ENCODE results near the gene BBS4.

The BBS4 gene

GRCh38 chr15:72733941-72734738, 48.1 kb downstream of the BBS4 start:
- H3K4me1 ChIP-seq (ENCODE audit: insufficient read depth, insufficient read length): no peaks in the 10 kb centered on the region
- no peak overlapping the region for H3K9ac ChIP-seq (ENCODE audit: insufficient read length, low read depth)
- no peaks in the 10 kb centered on the region for H3K9me3 ChIP-seq (ENCODE audit: insufficient read depth, low read length)
- peaks cover 61% of the 10 kb centered on the region for H3K36me3 ChIP-seq (ENCODE audit: insufficient read depth, insufficient read length, low read length)
- no peak for TF ChIP-seq ZNF274 (IDR thresholded peaks at IDR 0.05; ENCODE audit: low read depth, low read length)
- no peak for TF ChIP-seq YY1 (IDR thresholded peaks at IDR 0.05; ENCODE audit: insufficient read depth, insufficient read length)
- TF ChIP-seq SUZ12 (IDR thresholded peaks at IDR 0.05; ENCODE audit: extremely low read depth, insufficient read depth, insufficient read length): no peak
- no peak for DNase-seq (ENCODE audit: low read depth, low spot score)
- H3K27me3 ChIP-seq (ENCODE audit: insufficient read depth, insufficient read length): no peaks in the 10 kb centered on the region
- no peak overlapping the region for H3K4me3 ChIP-seq (ENCODE audit: insufficient read length, low read depth)

- no peak for DNase-seq (ENCODE audit: low read depth, low spot score)
- H3K36me3 ChIP-seq (ENCODE audit: insufficient read depth, insufficient read length, low read length): peaks cover 64% of the 10 kb centered on the region
- TF ChIP-seq SUZ12 (IDR thresholded peaks at IDR 0.05; ENCODE audit: extremely low read depth, insufficient read depth, insufficient read length) (no peak), YY1 (IDR thresholded peaks at IDR 0.05; ENCODE audit: insufficient read depth, insufficient read length) (no peak), ZNF274 (IDR thresholded peaks at IDR 0.05; ENCODE audit: low read depth, low read length) (no peak)
- H3K4me3 ChIP-seq (ENCODE audit: insufficient read length, low read depth): no peak overlapping the region
- H3K4me1 ChIP-seq (ENCODE audit: insufficient read depth, insufficient read length): no peaks in the 10 kb centered on the region
- H3K9me3 ChIP-seq (ENCODE audit: insufficient read depth, low read length): no peaks in the 10 kb centered on the region
- no peaks in the 10 kb centered on the region for H3K27me3 ChIP-seq (ENCODE audit: insufficient read depth, insufficient read length)
- no peak overlapping the region for H3K9ac ChIP-seq (ENCODE audit: insufficient read length, low read depth)
Observed at GRCh38 chr15:72735111-72735510, 49.1 kb downstream of the BBS4 start.

GRCh38 chr15:72737061-72737460, 51.1 kb downstream of the BBS4 start:
- no peak for TF ChIP-seq SUZ12 (IDR thresholded peaks at IDR 0.05; ENCODE audit: extremely low read depth, insufficient read depth, insufficient read length)
- no peak for TF ChIP-seq YY1 (IDR thresholded peaks at IDR 0.05; ENCODE audit: insufficient read depth, insufficient read length)
- no peak for TF ChIP-seq ZNF274 (IDR thresholded peaks at IDR 0.05; ENCODE audit: low read depth, low read length)
- Histone ChIP-seq H3K36me3 (ENCODE audit: insufficient read depth, insufficient read length, low read length) (peaks cover 50% of the 10 kb centered on the region), H3K9me3 (ENCODE audit: insufficient read depth, low read length) (no peaks in the 10 kb centered on the region), H3K4me3 (ENCODE audit: insufficient read length, low read depth) (no peak overlapping the region), H3K9ac (ENCODE audit: insufficient read length, low read depth) (no peak overlapping the region), H3K27me3 (ENCODE audit: insufficient read depth, insufficient read length) (no peaks in the 10 kb centered on the region), H3K4me1 (ENCODE audit: insufficient read depth, insufficient read length) (no peaks in the 10 kb centered on the region)
- no peak for DNase-seq (ENCODE audit: low read depth, low spot score)

- Histone ChIP-seq H3K4me3 (ENCODE audit: insufficient read length, low read depth) (no peak overlapping the region), H3K27me3 (ENCODE audit: insufficient read depth, insufficient read length) (no peaks in the 10 kb centered on the region), H3K9ac (ENCODE audit: insufficient read length, low read depth) (no peak overlapping the region), H3K36me3 (ENCODE audit: insufficient read depth, insufficient read length, low read length) (peaks cover 45% of the 10 kb centered on the region), H3K9me3 (ENCODE audit: insufficient read depth, low read length) (no peaks in the 10 kb centered on the region), H3K4me1 (ENCODE audit: insufficient read depth, insufficient read length) (no peaks in the 10 kb centered on the region)
- TF ChIP-seq YY1 (IDR thresholded peaks at IDR 0.05; ENCODE audit: insufficient read depth, insufficient read length) (no peak), ZNF274 (IDR thresholded peaks at IDR 0.05; ENCODE audit: low read depth, low read length) (no peak), SUZ12 (IDR thresholded peaks at IDR 0.05; ENCODE audit: extremely low read depth, insufficient read depth, insufficient read length) (no peak)
- DNase-seq (ENCODE audit: low read depth, low spot score): no peak
Observed at GRCh38 chr15:72737723-72738122, 51.7 kb downstream of the BBS4 start.

- H3K27me3 ChIP-seq (ENCODE audit: insufficient read depth, insufficient read length): no peaks in the 10 kb centered on the region
- H3K36me3 ChIP-seq (ENCODE audit: insufficient read depth, insufficient read length, low read length): peaks cover 36% of the 10 kb centered on the region
- H3K9ac ChIP-seq (ENCODE audit: insufficient read length, low read depth): no peak overlapping the region
- no peaks in the 10 kb centered on the region for H3K4me1 ChIP-seq (ENCODE audit: insufficient read depth, insufficient read length)
- DNase-seq (ENCODE audit: low read depth, low spot score): no peak
- H3K4me3 ChIP-seq (ENCODE audit: insufficient read length, low read depth): no peak overlapping the region
- no peaks in the 10 kb centered on the region for H3K9me3 ChIP-seq (ENCODE audit: insufficient read depth, low read length)
- TF ChIP-seq SUZ12 (IDR thresholded peaks at IDR 0.05; ENCODE audit: extremely low read depth, insufficient read depth, insufficient read length) (no peak), ZNF274 (IDR thresholded peaks at IDR 0.05; ENCODE audit: low read depth, low read length) (no peak), YY1 (IDR thresholded peaks at IDR 0.05; ENCODE audit: insufficient read depth, insufficient read length) (no peak)
Observed at GRCh38 chr15:72740219-72740618, 54.2 kb downstream of the BBS4 start.

- H3K4me1 ChIP-seq (ENCODE audit: insufficient read depth, insufficient read length): no peaks in the 10 kb centered on the region
- H3K4me3 ChIP-seq (ENCODE audit: insufficient read length, low read depth): no peak overlapping the region
- no peak overlapping the region for H3K9ac ChIP-seq (ENCODE audit: insufficient read length, low read depth)
- no peaks in the 10 kb centered on the region for H3K9me3 ChIP-seq (ENCODE audit: insufficient read depth, low read length)
- H3K36me3 ChIP-seq (ENCODE audit: insufficient read depth, insufficient read length, low read length): peaks cover 44% of the 10 kb centered on the region
- TF ChIP-seq YY1 (IDR thresholded peaks at IDR 0.05; ENCODE audit: insufficient read depth, insufficient read length) (no peak), ZNF274 (IDR thresholded peaks at IDR 0.05; ENCODE audit: low read depth, low read length) (no peak), SUZ12 (IDR thresholded peaks at IDR 0.05; ENCODE audit: extremely low read depth, insufficient read depth, insufficient read length) (no peak)
- no peak for DNase-seq (ENCODE audit: low read depth, low spot score)
- no peaks in the 10 kb centered on the region for H3K27me3 ChIP-seq (ENCODE audit: insufficient read depth, insufficient read length)
Observed at GRCh38 chr15:72749700-72750099, 63.7 kb downstream of the BBS4 start.

- Histone ChIP-seq H3K36me3 (ENCODE audit: insufficient read depth, insufficient read length, low read length) (peaks cover 66% of the 10 kb centered on the region), H3K27me3 (ENCODE audit: insufficient read depth, insufficient read length) (no peaks in the 10 kb centered on the region), H3K4me3 (ENCODE audit: insufficient read length, low read depth) (no peak overlapping the region), H3K4me1 (ENCODE audit: insufficient read depth, insufficient read length) (no peaks in the 10 kb centered on the region), H3K9me3 (ENCODE audit: insufficient read depth, low read length) (no peaks in the 10 kb centered on the region), H3K9ac (ENCODE audit: insufficient read length, low read depth) (no peak overlapping the region)
- DNase-seq (ENCODE audit: low read depth, low spot score): no peak
- no peak for TF ChIP-seq ZNF274 (IDR thresholded peaks at IDR 0.05; ENCODE audit: low read depth, low read length)
- no peak for TF ChIP-seq YY1 (IDR thresholded peaks at IDR 0.05; ENCODE audit: insufficient read depth, insufficient read length)
- TF ChIP-seq SUZ12 (IDR thresholded peaks at IDR 0.05; ENCODE audit: extremely low read depth, insufficient read depth, insufficient read length): no peak
Observed at GRCh38 chr15:72751751-72752455, 65.9 kb downstream of the BBS4 start.

Measured in NT2/D1 (cell line).